MM.1S (cell line): ENCODE measurements around the gene RTN4R.
"Not testable (repeated sequence)": the region's sequence is repeated elsewhere in the genome, so short reads cannot be mapped to it uniquely, and the experiment has no call there.

Source experiments
- EZH2 ChIP-seq: fragments of 300-600 bp; sonication (generic); optimal IDR thresholded peaks from 2 replicates; pipeline ENCODE3; 2017; ENCODE audit warnings: low read depth, mild to moderate bottlenecking, antibody characterized with exemption, low read length, mixed read lengths
- EZH2phosphoT487 ChIP-seq: fragments of 300-600 bp; sonication (generic); IDR thresholded peaks from 2 replicates; pipeline ENCODE4 v1.6.1; 2018; ENCODE audit warnings: antibody characterized with exemption, low read length
- TF ChIP-seq, protein P1 (sequence below): fragments of 300-600 bp; sonication (generic); IDR thresholded peaks from 2 replicates; pipeline ENCODE4 v1.5.1; 2016; ENCODE audit warnings: antibody characterized with exemption, low read length, mixed read lengths

- not testable (repeated sequence) for TF ChIP-seq EZH2, EZH2phosphoT487
- TF ChIP-seq, protein P1, sequence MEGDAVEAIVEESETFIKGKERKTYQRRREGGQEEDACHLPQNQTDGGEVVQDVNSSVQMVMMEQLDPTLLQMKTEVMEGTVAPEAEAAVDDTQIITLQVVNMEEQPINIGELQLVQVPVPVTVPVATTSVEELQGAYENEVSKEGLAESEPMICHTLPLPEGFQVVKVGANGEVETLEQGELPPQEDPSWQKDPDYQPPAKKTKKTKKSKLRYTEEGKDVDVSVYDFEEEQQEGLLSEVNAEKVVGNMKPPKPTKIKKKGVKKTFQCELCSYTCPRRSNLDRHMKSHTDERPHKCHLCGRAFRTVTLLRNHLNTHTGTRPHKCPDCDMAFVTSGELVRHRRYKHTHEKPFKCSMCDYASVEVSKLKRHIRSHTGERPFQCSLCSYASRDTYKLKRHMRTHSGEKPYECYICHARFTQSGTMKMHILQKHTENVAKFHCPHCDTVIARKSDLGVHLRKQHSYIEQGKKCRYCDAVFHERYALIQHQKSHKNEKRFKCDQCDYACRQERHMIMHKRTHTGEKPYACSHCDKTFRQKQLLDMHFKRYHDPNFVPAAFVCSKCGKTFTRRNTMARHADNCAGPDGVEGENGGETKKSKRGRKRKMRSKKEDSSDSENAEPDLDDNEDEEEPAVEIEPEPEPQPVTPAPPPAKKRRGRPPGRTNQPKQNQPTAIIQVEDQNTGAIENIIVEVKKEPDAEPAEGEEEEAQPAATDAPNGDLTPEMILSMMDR = not testable (repeated sequence)
Observed at GRCh38 chr22:20269673-20270072, 1.6 kb upstream of the RTN4R start.
